ENCODE data around the gene CHCHD3. TPM values are rescaled to one million over a fixed set of nuclear protein-coding genes. Genes with fewer than 3 reads are reported as not detected.

Gene CHCHD3
- total RNA-seq, 4 donors from 2014 or later = 54.0 to 88.6 (median 61.3) TPM

DNA sequence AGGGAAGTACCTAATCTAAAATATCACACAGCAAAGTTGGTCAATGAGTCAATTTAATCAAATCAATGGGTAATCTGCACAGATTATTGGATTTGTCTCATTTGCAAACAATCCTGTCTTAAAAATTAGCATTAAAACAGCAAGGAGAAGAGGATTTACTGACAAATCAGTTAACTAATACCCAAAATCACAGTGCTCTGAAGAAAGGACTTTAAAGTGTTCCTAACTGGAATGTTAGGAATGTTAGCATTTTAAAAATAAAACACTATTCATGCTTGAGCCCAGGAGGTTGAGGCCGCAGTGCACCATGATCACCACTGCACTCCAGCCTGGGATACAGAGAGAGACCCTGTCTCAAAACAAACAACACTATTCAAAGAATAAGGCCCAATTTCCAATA is 83.1 kb downstream of the CHCHD3 start:
- peaks cover 0 to 20% (median 2%) of the 10 kb centered on the region in 3 donors for H3K4me1 ChIP-seq
- H3K4me3 ChIP-seq = no peak overlapping the region
- H3K27ac ChIP-seq = no peak overlapping the region
- no peaks in the 10 kb centered on the region for H3K9me3 ChIP-seq
- 71 to 82% methylated on average over 1 of the region's 1 CpG for WGBS, 2 donors (ENCODE audit: low coverage in 1 of 2)
- TF ChIP-seq EP300 (IDR thresholded peaks at IDR 0.05) (no peak), POLR2AphosphoS5 (IDR thresholded peaks at IDR 0.05) (no peak), POLR2A (IDR thresholded peaks at IDR 0.05) (no peak)
- TF ChIP-seq, protein P1, sequence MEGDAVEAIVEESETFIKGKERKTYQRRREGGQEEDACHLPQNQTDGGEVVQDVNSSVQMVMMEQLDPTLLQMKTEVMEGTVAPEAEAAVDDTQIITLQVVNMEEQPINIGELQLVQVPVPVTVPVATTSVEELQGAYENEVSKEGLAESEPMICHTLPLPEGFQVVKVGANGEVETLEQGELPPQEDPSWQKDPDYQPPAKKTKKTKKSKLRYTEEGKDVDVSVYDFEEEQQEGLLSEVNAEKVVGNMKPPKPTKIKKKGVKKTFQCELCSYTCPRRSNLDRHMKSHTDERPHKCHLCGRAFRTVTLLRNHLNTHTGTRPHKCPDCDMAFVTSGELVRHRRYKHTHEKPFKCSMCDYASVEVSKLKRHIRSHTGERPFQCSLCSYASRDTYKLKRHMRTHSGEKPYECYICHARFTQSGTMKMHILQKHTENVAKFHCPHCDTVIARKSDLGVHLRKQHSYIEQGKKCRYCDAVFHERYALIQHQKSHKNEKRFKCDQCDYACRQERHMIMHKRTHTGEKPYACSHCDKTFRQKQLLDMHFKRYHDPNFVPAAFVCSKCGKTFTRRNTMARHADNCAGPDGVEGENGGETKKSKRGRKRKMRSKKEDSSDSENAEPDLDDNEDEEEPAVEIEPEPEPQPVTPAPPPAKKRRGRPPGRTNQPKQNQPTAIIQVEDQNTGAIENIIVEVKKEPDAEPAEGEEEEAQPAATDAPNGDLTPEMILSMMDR (IDR thresholded peaks at IDR 0.05) = no peak
- H3K36me3 ChIP-seq = no peaks in the 10 kb centered on the region
- H3K27me3 ChIP-seq = no peaks in the 10 kb centered on the region
- ATAC-seq = no peak

DNA sequence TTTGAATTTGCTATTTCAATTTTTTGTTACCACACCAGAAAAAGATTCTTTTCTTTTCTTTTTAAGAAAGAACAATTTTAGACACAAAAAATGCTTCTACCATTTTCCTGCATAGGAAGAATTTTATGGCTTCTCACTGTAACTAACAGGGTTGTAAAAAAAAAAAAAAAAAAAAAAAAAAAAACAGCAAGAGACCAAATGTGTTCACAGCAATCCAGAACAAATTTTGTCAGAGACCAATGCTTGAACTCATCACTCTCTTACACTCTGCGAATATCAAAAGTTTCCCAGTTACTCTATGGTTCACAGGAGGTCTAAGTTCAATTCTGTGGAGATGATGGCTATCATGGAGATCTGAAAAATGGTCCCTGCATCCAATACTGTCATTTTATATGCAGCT is 84.4 kb downstream of the CHCHD3 start:
- Histone ChIP-seq H3K4me3 (no peak overlapping the region), H3K4me1 (peaks cover 0 to 8% (median 2%) of the 10 kb centered on the region in 3 donors), H3K27ac (no peak overlapping the region), H3K36me3 (no peaks in the 10 kb centered on the region), H3K27me3 (no peaks in the 10 kb centered on the region), H3K9me3 (no peaks in the 10 kb centered on the region)
- no peak for TF ChIP-seq EP300 (IDR thresholded peaks at IDR 0.05)
- TF ChIP-seq, protein P1 (IDR thresholded peaks at IDR 0.05) = no peak
- no peak for TF ChIP-seq POLR2AphosphoS5 (IDR thresholded peaks at IDR 0.05)
- TF ChIP-seq POLR2A (IDR thresholded peaks at IDR 0.05) = no peak
- ATAC-seq = no peak
- WGBS, 2 donors (ENCODE audit: low coverage in 1 of 2) = 69 to 100% methylated on average over 1 of the region's 1 CpG

DNA sequence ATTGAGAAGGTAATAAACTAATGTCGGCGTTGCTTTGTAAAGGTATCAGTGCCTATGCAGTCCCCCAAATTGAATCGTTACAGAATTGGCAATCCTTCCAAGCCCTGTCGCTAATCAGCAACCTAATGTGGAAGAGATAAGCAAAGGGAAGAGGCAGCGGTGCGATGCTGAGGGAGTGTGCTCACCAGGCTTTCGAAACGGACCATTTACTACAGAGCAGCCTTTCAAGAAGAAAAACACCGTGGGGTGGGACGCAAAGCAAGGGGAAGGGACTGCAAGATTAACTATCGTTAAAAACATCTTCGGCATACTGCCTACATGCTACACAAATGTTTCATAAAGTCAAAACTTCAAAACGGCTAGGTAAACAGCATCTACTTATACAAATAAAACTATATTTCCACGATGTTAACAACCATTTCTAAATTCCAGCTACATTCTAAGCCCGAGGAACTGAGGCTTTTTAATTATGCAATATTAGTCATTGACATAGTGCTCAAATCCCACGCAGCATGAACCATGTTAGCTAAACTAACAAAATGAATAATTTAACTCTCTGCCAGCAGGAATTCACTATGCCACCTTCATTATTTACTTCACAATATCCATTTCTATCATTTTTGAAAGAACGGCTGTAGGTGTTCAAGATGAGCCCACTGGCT is 85.2 kb downstream of the CHCHD3 start:
- WGBS, 2 donors (ENCODE audit: low coverage in 1 of 2) = 81% methylated on average over 13 to 17 of the region's 17 CpGs
- H3K27me3 ChIP-seq = no peaks in the 10 kb centered on the region
- H3K36me3 ChIP-seq = no peaks in the 10 kb centered on the region
- H3K27ac ChIP-seq = no peak overlapping the region
- no peaks in the 10 kb centered on the region for H3K9me3 ChIP-seq
- H3K4me3 ChIP-seq = no peak overlapping the region
- TF ChIP-seq, protein P1 (IDR thresholded peaks at IDR 0.05) = no peak
- TF ChIP-seq POLR2A (IDR thresholded peaks at IDR 0.05) (no peak), EP300 (IDR thresholded peaks at IDR 0.05) (no peak), POLR2AphosphoS5 (IDR thresholded peaks at IDR 0.05) (no peak)
- ATAC-seq = no peak
- peaks cover 0 to 10% (median 2%) of the 10 kb centered on the region in 3 donors for H3K4me1 ChIP-seq

DNA sequence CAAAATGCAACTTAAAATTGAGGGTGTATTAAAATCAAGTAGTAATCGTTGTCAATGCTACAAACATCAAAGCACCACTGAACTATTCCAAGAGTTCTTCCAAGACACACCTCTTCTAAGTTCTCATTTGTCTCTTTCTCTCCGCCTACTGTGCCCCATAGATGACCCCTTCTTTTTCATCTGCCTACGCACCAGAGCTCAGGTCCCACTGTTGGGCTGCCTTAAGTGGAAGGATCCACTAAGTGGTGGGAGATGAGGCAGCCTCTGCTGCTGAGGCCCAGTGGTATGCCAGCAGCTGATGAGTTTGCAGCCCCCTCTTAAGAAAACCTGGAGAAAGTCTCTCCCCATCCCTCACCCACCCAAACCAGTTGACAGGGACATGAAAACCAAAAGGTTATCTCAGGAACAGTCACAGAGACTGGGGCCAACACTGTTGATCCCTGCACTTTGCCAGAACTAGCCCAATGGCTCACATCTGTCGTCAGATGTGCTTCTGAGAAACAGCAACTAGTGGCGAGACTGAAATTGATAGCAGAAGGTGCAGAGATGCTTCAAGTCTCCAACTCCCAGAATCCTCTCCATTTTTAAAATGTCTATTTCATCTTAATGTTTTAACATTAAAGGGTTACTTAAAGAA is 88.4 kb downstream of the CHCHD3 start:
- Histone ChIP-seq H3K27me3 (no peaks in the 10 kb centered on the region), H3K9me3 (no peaks in the 10 kb centered on the region), H3K4me1 (peaks cover 0 to 4% (median 0%) of the 10 kb centered on the region in 3 donors), H3K36me3 (no peaks in the 10 kb centered on the region), H3K27ac (no peak overlapping the region), H3K4me3 (no peak overlapping the region)
- TF ChIP-seq POLR2A (IDR thresholded peaks at IDR 0.05) = no peak
- no peak for TF ChIP-seq POLR2AphosphoS5 (IDR thresholded peaks at IDR 0.05)
- TF ChIP-seq EP300 (IDR thresholded peaks at IDR 0.05) = no peak
- TF ChIP-seq, protein P1 (IDR thresholded peaks at IDR 0.05) = no peak
- WGBS, 2 donors (ENCODE audit: low coverage in 1 of 2) = 69 to 71% methylated on average over 3 of the region's 5 CpGs
- no peak for ATAC-seq
